K562 (cell line): ENCODE measurements around the gene DNAAF2. TPM values are rescaled to one million over a fixed set of nuclear protein-coding genes. Genes with fewer than 3 reads are reported as not detected.

Source experiments
- ATAC-seq: fragments of 200-7000 bp; cut with Tn5 transposase; 3 replicates; pipeline ENCODE4 v1.9.1; 2020; ENCODE audit warnings: moderate library complexity
- BruUV-seq: library from RNA; stranded (reverse); fragments of 400-500 nt; replicated peaks from 2 replicates; lab custom pipeline; 2021; lab: Mats Ljungman, UMichigan
- CTCF ChIA-PET: fragments of 300-600 bp; formaldehyde crosslinking; extraction: SDS; loops from one replicate; lab custom pipeline; 2021; ENCODE audit warnings: low intra/inter-chr PET ratio; lab: Yijun Ruan, JAX
- POLR2A ChIA-PET: fragments of 300-600, 350-650 bp; sonication (Branson Sonifier 250); formaldehyde crosslinking; extraction: SDS; loops from one replicate; lab custom pipeline; 2021; ENCODE audit warnings: antibody characterized with exemption, inconsistent platforms; lab: Yijun Ruan, JAX
- DNase-seq, 4 experiments: peaks; one replicate each; pipeline versions ENCODE4 v3.0.0 to v3.0.0-alpha.2; 2011 to 2018; ENCODE audit warnings: low spot score in 3 of 4, mixed read lengths in 3 of 4; ENCODE audit errors: extremely low read depth in 1 of 4
- FAIRE-seq: peaks from 2 replicates; lab custom pipeline; 2011; peaks lifted over from hg19 to GRCh38; lab: Jason Lieb, UNC
- H2AFZ ChIP-seq: 2 replicates; pipeline ENCODE4 v1.6.0; 2011; ENCODE audit warnings: low read depth, low read length, control low read depth, inconsistent platforms
- H3K27ac ChIP-seq: fragments of 200-600 bp; 3 replicates; pipeline ENCODE4 v1.8.0; 2011; ENCODE audit warnings: low read depth, mild to moderate bottlenecking, control low read depth, inconsistent platforms, low read length, moderate library complexity, mixed read lengths; ENCODE audit errors: extremely low read depth
- H3K27me3 ChIP-seq, 2 experiments: fragments of 300-600 bp in 1 of 2; 2 replicates in 1 of 2; 3 replicates in 1 of 2; pipeline versions ENCODE4 v1.6.0 to v1.8.0; 2011; ENCODE audit warnings: inconsistent platforms in 2 of 2, low read length in 2 of 2, mild to moderate bottlenecking in 1 of 2, mixed read lengths in 1 of 2, moderate library complexity in 1 of 2; ENCODE audit not compliant: control insufficient read depth in 2 of 2, insufficient read depth in 2 of 2
- H3K36me3 ChIP-seq: fragments of 300-600 bp; 3 replicates; pipeline ENCODE4 v1.8.0; 2011; ENCODE audit warnings: mild to moderate bottlenecking, low read length, inconsistent platforms; ENCODE audit not compliant: control insufficient read depth, insufficient read depth
- H3K4me1 ChIP-seq, 2 experiments: fragments of 200-600 bp in 1 of 2; replicated peaks in 1 of 2; 2 replicates in 1 of 2; 3 replicates in 1 of 2; pipeline versions ENCODE4 v1.5.1 to v1.8.0; 2011; ENCODE audit warnings: inconsistent platforms in 2 of 2, low read length in 2 of 2, mild to moderate bottlenecking in 1 of 2, mixed read lengths in 1 of 2, moderate library complexity in 1 of 2; ENCODE audit not compliant: control insufficient read depth in 2 of 2, insufficient read depth in 2 of 2
- H3K4me2 ChIP-seq: 2 replicates; pipeline ENCODE4 v1.6.1; 2011; ENCODE audit warnings: low read length, control low read depth, inconsistent platforms, mixed read lengths; ENCODE audit not compliant: insufficient read depth
- H3K4me3 ChIP-seq: fragments of 200-600 bp; sonication (generic), shearing (Covaris generic); 2 replicates; pipeline ENCODE4 v1.5.1; 2016; ENCODE audit warnings: control low read depth, inconsistent platforms
- H3K79me2 ChIP-seq: fragments of 200-600 bp; 3 replicates; pipeline ENCODE4 v1.8.0; 2011; ENCODE audit warnings: low read length, inconsistent platforms; ENCODE audit not compliant: control insufficient read depth, insufficient read depth
- H3K9ac ChIP-seq, 2 experiments: 2 replicates each; pipeline versions ENCODE4 v1.6.0 to v1.6.1; 2011; ENCODE audit warnings: low read depth in 2 of 2, low read length in 2 of 2, control low read depth in 1 of 2, inconsistent platforms in 1 of 2, mild to moderate bottlenecking in 1 of 2, mixed read lengths in 1 of 2; ENCODE audit not compliant: insufficient read depth in 1 of 2
- H3K9me1 ChIP-seq: one replicate; pipeline ENCODE4 v1.6.0; 2011; ENCODE audit warnings: inconsistent platforms, mild to moderate bottlenecking, low read length, moderate library complexity; ENCODE audit not compliant: control insufficient read depth, insufficient read depth
- H3K9me3 ChIP-seq: replicated peaks from 2 replicates; pipeline ENCODE4 v1.5.1; 2011; ENCODE audit warnings: low read depth, low read length, inconsistent platforms; ENCODE audit not compliant: control insufficient read depth, insufficient read depth
- H4K20me1 ChIP-seq: replicated peaks from 2 replicates; pipeline ENCODE4 v1.6.1; 2011; ENCODE audit warnings: low read length, inconsistent platforms, mixed read lengths; ENCODE audit not compliant: control insufficient read depth, insufficient read depth
- C11orf30 ChIP-seq: fragments of 450-650 bp; IDR thresholded peaks from 2 replicates; pipeline ENCODE4 v1.6.1; 2016; ENCODE audit warnings: low read depth, mild to moderate bottlenecking
- MAFF ChIP-seq: IDR thresholded peaks from 2 replicates; pipeline ENCODE4 v1.6.1; 2012; ENCODE audit warnings: low read length, improper control_type of control experiment
- MAFG ChIP-seq: fragments of 450-650 bp; conservative IDR thresholded peaks from 2 replicates; pipeline ENCODE4 v1.6.1; 2016; ENCODE audit warnings: missing genetic modification characterization, missing compliant biosample characterization
- MAFK ChIP-seq: IDR thresholded peaks from 2 replicates; pipeline ENCODE4 v1.6.1; 2011; ENCODE audit warnings: low read length, improper control_type of control experiment
- ZNF316 ChIP-seq: fragments of 450-650 bp; IDR thresholded peaks from 2 replicates; pipeline ENCODE4 v1.6.1; 2016
- WGBS: fragments of 100-300 bp; shearing (Covaris generic); methylation state at CpG from one replicate; pipeline ENCODE4 v1.1.6; 2016; ENCODE audit warnings: low coverage, mixed read lengths; ENCODE audit not compliant: insufficient coverage; ENCODE audit errors: missing lambda C conversion rate; 5-methylcytosine and 5-hydroxymethylcytosine counted together
- in situ Hi-C: fragments of 300-500 bp; cut with MboI; formaldehyde crosslinking; loops from 4 replicates; pipeline ENCODE4 v1.15.0; 2018; ENCODE audit warnings: inconsistent platforms, mixed read lengths
- intact Hi-C: fragments of 100-400 bp; cut with micrococcal nuclease; formaldehyde crosslinking; loops from 2 replicates; pipeline ENCODE4 v1.14.2; 2022
- polyA plus RNA-seq, 8 experiments: library from polyadenylated mRNA; depleted of rRNA in 4 of 8; stranded (reverse) in 5 of 8; unstranded in 3 of 8; fragments of >200 nt; fragmentation: Nextera tagmentation in 2 of 8; fragmentation: Illumina TruSeq in 1 of 8; extraction: Ambion mirVana in 2 of 8; extraction: Trizol in 1 of 8; gene quantifications; 2 replicates each; pipeline versions ENCODE4 v1.2.1 to v1.2.3, GENCODE V29; 2011 to 2014; ENCODE audit warnings: inconsistent platforms in 1 of 8, missing spikeins in 1 of 8
- total RNA-seq, 7 experiments: library from RNA; depleted of rRNA in 6 of 7; stranded (reverse); fragments of >200 nt in 6 of 7; fragmentation: Illumina TruSeq in 2 of 7; extraction: Trizol in 2 of 7; gene quantifications; 2 replicates each; pipeline versions ENCODE4 v1.2.1 to v1.2.3, GENCODE V29; 2011 to 2021; ENCODE audit warnings: low replicate concordance in 1 of 7
- TF ChIP-seq, protein P1 (sequence below): sonication (generic); formaldehyde crosslinking; IDR thresholded peaks from 2 replicates; pipeline ENCODE4 v1.8.1; 2023; ENCODE audit warnings: missing genetic modification reagents, mild to moderate bottlenecking, borderline replicate concordance

DNAAF2 gene
- total and polyA plus RNA-seq, 9 of the 15 experiments (the other 6 are each of a cell fraction or from before 2014, with no cell fraction given): 2.4 to 14.6 (median 11.1) TPM

DNA sequence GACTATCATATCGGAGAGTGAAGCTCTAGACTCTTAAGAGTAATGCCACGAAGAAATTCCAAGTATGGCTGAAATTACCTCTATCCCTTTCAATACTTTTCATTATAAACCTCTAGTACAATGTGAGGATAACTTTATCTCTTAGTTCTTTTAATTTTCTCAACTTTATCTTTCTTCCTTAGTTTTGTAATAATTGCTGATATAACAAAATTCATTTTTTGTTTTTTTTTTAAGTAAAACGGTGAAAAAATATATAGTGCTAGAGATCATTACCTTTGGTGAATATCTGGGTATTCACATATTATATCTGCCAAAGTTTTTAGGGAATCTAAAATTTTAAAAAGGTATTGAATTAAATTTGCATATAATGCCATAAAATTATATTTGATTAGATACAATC lies 19.5 kb upstream of the DNAAF2 start:
- Histone ChIP-seq H3K9me1 (no peaks in the 10 kb centered on the region), H3K27ac (no peak overlapping the region), H2AFZ (no peak overlapping the region), H3K9me3 (no peaks in the 10 kb centered on the region), H3K4me3 (no peak overlapping the region), H3K36me3 (peaks cover 58% of the 10 kb centered on the region), H3K4me2 (no peak overlapping the region), H3K79me2 (no peaks in the 10 kb centered on the region; the same call in 2 of the 3 replicates), H3K27me3 (no peaks in the 10 kb centered on the region), H3K4me1 (no peaks in the 10 kb centered on the region; a peak in 1 of 5 replicates), H4K20me1 (no peaks in the 10 kb centered on the region), H3K9ac (no peak overlapping the region)
- 84% methylated on average over 3 of the region's 3 CpGs for whole genome bisulfite sequencing
- CTCF ChIA-PET: no interaction called here
- FAIRE-seq (no peak), DNase-seq (no peak), ATAC-seq (no peak)
- intact Hi-C loops (no loop called here), in situ Hi-C loops (no loop called here)
- BruUV-seq: no TSS peak
- POLR2A ChIA-PET: no interaction called here
- TF ChIP-seq C11orf30 (peak; percentile 86), MAFG (tag) (peak; percentile 76), ZNF316 (peak; percentile 96), MAFF (peak; percentile 68; the same call in 1 of the 2 replicates), MAFK (peak; percentile 69; the same call in 1 of the 2 replicates)
- TF ChIP-seq, protein P1, sequence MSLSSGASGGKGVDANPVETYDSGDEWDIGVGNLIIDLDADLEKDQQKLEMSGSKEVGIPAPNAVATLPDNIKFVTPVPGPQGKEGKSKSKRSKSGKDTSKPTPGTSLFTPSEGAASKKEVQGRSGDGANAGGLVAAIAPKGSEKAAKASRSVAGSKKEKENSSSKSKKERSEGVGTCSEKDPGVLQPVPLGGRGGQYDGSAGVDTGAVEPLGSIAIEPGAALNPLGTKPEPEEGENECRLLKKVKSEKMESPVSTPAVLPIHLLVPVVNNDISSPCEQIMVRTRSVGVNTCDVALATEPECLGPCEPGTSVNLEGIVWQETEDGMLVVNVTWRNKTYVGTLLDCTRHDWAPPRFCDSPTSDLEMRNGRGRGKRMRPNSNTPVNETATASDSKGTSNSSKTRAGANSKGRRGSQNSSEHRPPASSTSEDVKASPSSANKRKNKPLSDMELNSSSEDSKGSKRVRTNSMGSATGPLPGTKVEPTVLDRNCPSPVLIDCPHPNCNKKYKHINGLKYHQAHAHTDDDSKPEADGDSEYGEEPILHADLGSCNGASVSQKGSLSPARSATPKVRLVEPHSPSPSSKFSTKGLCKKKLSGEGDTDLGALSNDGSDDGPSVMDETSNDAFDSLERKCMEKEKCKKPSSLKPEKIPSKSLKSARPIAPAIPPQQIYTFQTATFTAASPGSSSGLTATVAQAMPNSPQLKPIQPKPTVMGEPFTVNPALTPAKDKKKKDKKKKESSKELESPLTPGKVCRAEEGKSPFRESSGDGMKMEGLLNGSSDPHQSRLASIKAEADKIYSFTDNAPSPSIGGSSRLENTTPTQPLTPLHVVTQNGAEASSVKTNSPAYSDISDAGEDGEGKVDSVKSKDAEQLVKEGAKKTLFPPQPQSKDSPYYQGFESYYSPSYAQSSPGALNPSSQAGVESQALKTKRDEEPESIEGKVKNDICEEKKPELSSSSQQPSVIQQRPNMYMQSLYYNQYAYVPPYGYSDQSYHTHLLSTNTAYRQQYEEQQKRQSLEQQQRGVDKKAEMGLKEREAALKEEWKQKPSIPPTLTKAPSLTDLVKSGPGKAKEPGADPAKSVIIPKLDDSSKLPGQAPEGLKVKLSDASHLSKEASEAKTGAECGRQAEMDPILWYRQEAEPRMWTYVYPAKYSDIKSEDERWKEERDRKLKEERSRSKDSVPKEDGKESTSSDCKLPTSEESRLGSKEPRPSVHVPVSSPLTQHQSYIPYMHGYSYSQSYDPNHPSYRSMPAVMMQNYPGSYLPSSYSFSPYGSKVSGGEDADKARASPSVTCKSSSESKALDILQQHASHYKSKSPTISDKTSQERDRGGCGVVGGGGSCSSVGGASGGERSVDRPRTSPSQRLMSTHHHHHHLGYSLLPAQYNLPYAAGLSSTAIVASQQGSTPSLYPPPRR (CRISPR knock-in tag): no peak
